GM12878 (cell line): Measurements from ENCODE around the gene KRT6C. TPM values are rescaled to one million over a fixed set of nuclear protein-coding genes. Genes with fewer than 3 reads are reported as not detected.

Experiments
- polyA plus RNA-seq, 11 experiments: library from polyadenylated mRNA; depleted of rRNA in 4 of 11; unstranded in 6 of 11; stranded (reverse) in 5 of 11; fragments of >200 nt; fragmentation: Nextera tagmentation in 4 of 11; fragmentation: Illumina TruSeq in 1 of 11; extraction: Ambion mirVana in 4 of 11; extraction: Trizol in 1 of 11; gene quantifications; 1 replicate in 1 of 11; 2 replicates in 10 of 11; pipeline versions ENCODE4 v1.2.1 to v1.2.3, GENCODE V29; 2011 to 2016; ENCODE audit warnings: inconsistent platforms in 2 of 11, missing spikeins in 2 of 11, low read depth in 1 of 11
- total RNA-seq, 4 experiments: library from RNA; depleted of rRNA in 3 of 4; stranded (reverse); fragments of >200 nt in 3 of 4; fragmentation: Illumina TruSeq in 1 of 4; extraction: Trizol in 1 of 4; gene quantifications; 2 replicates each; pipeline versions ENCODE4 v1.2.1 to v1.2.3, GENCODE V29; 2013 to 2021

KRT6C gene
- total and polyA plus RNA-seq, 10 of the 15 experiments (the other 5 are each of a cell fraction or from before 2014, with no cell fraction given): not detected

Other genes starting within 250 kb of the KRT6C start
Only the 7 nearest of the 18 such genes appear.
- gene KRT84, start 88.2 kb downstream of the KRT6C start, total RNA-seq (2014; rRNA removed): not detected in 2 replicates
- not detected in 2 replicates for gene KRT84, start 88.2 kb downstream of the KRT6C start, total RNA-seq (2014; rRNA removed; fragmentation: Illumina TruSeq; extraction: Trizol)
- not detected in 2 replicates for gene KRT84, start 88.2 kb downstream of the KRT6C start, total RNA-seq (2021)
- not detected in 2 replicates for gene KRT84, start 88.2 kb downstream of the KRT6C start, polyA plus RNA-seq (2011; rRNA removed)
- gene KRT84, start 88.2 kb downstream of the KRT6C start, polyA plus RNA-seq (2014; fragmentation: Illumina TruSeq; extraction: Trizol): not detected in 2 replicates
- gene KRT84, start 88.2 kb downstream of the KRT6C start, polyA plus RNA-seq (2014; fragmentation: Nextera tagmentation; extraction: Ambion mirVana): not detected
- not detected in 2 replicates for gene KRT84, start 88.2 kb downstream of the KRT6C start, polyA plus RNA-seq (2014; rRNA removed)
- not detected for gene KRT84, start 88.2 kb downstream of the KRT6C start, polyA plus RNA-seq (2016; fragmentation: Nextera tagmentation; extraction: Ambion mirVana)
- not detected in 2 replicates for gene KRT82, start 67.5 kb downstream of the KRT6C start, total RNA-seq (2014; rRNA removed)
- gene KRT82, start 67.5 kb downstream of the KRT6C start, total RNA-seq (2014; rRNA removed; fragmentation: Illumina TruSeq; extraction: Trizol): not detected in 2 replicates
- gene KRT82, start 67.5 kb downstream of the KRT6C start, total RNA-seq (2021): not detected in 2 replicates
- not detected in 2 replicates for gene KRT82, start 67.5 kb downstream of the KRT6C start, polyA plus RNA-seq (2011; rRNA removed)
- gene KRT82, start 67.5 kb downstream of the KRT6C start, polyA plus RNA-seq (2014; fragmentation: Illumina TruSeq; extraction: Trizol): not detected in 2 replicates
- not detected for gene KRT82, start 67.5 kb downstream of the KRT6C start, polyA plus RNA-seq (2014; fragmentation: Nextera tagmentation; extraction: Ambion mirVana)
- gene KRT82, start 67.5 kb downstream of the KRT6C start, polyA plus RNA-seq (2014; rRNA removed): not detected in 2 replicates
- not detected for gene KRT82, start 67.5 kb downstream of the KRT6C start, polyA plus RNA-seq (2016; fragmentation: Nextera tagmentation; extraction: Ambion mirVana)
- not detected in 2 replicates for gene KRT75, start 39.4 kb downstream of the KRT6C start, total RNA-seq (2014; rRNA removed)
- not detected in 2 replicates for gene KRT75, start 39.4 kb downstream of the KRT6C start, total RNA-seq (2014; rRNA removed; fragmentation: Illumina TruSeq; extraction: Trizol)
- not detected in 2 replicates for gene KRT75, start 39.4 kb downstream of the KRT6C start, total RNA-seq (2021)
- gene KRT75, start 39.4 kb downstream of the KRT6C start, polyA plus RNA-seq (2011; rRNA removed): not detected in 2 replicates
- not detected in 2 replicates for gene KRT75, start 39.4 kb downstream of the KRT6C start, polyA plus RNA-seq (2014; fragmentation: Illumina TruSeq; extraction: Trizol)
- not detected for gene KRT75, start 39.4 kb downstream of the KRT6C start, polyA plus RNA-seq (2014; fragmentation: Nextera tagmentation; extraction: Ambion mirVana)
- gene KRT75, start 39.4 kb downstream of the KRT6C start, polyA plus RNA-seq (2014; rRNA removed): not detected in 2 replicates
- gene KRT75, start 39.4 kb downstream of the KRT6C start, polyA plus RNA-seq (2016; fragmentation: Nextera tagmentation; extraction: Ambion mirVana): not detected
- gene KRT6B, start 21.7 kb downstream of the KRT6C start, total RNA-seq (2014; rRNA removed): not detected in 2 replicates
- gene KRT6B, start 21.7 kb downstream of the KRT6C start, total RNA-seq (2014; rRNA removed; fragmentation: Illumina TruSeq; extraction: Trizol): not detected in 2 replicates
- gene KRT6B, start 21.7 kb downstream of the KRT6C start, total RNA-seq (2021): not detected in 2 replicates
- 0.07 TPM in 1 of 2 replicates, not detected in the other for gene KRT6B, start 21.7 kb downstream of the KRT6C start, polyA plus RNA-seq (2011; rRNA removed)
- not detected in 2 replicates for gene KRT6B, start 21.7 kb downstream of the KRT6C start, polyA plus RNA-seq (2014; fragmentation: Illumina TruSeq; extraction: Trizol)
- gene KRT6B, start 21.7 kb downstream of the KRT6C start, polyA plus RNA-seq (2014; fragmentation: Nextera tagmentation; extraction: Ambion mirVana): not detected
- gene KRT6B, start 21.7 kb downstream of the KRT6C start, polyA plus RNA-seq (2014; rRNA removed): not detected in 2 replicates
- not detected for gene KRT6B, start 21.7 kb downstream of the KRT6C start, polyA plus RNA-seq (2016; fragmentation: Nextera tagmentation; extraction: Ambion mirVana)
- not detected in 2 replicates for gene KRT6A, start 19.5 kb upstream of the KRT6C start, total RNA-seq (2014; rRNA removed)
- gene KRT6A, start 19.5 kb upstream of the KRT6C start, total RNA-seq (2014; rRNA removed; fragmentation: Illumina TruSeq; extraction: Trizol): not detected in 2 replicates
- not detected in 2 replicates for gene KRT6A, start 19.5 kb upstream of the KRT6C start, total RNA-seq (2021)
- gene KRT6A, start 19.5 kb upstream of the KRT6C start, polyA plus RNA-seq (2011; rRNA removed): 0.16 and 0.96 TPM in 2 replicates
- gene KRT6A, start 19.5 kb upstream of the KRT6C start, polyA plus RNA-seq (2014; fragmentation: Illumina TruSeq; extraction: Trizol): not detected in 2 replicates
- gene KRT6A, start 19.5 kb upstream of the KRT6C start, polyA plus RNA-seq (2014; fragmentation: Nextera tagmentation; extraction: Ambion mirVana): not detected
- gene KRT6A, start 19.5 kb upstream of the KRT6C start, polyA plus RNA-seq (2014; rRNA removed): not detected in 2 replicates
- not detected for gene KRT6A, start 19.5 kb upstream of the KRT6C start, polyA plus RNA-seq (2016; fragmentation: Nextera tagmentation; extraction: Ambion mirVana)
- not detected in 2 replicates for gene KRT5, start 46.6 kb upstream of the KRT6C start, total RNA-seq (2014; rRNA removed)
- not detected in 2 replicates for gene KRT5, start 46.6 kb upstream of the KRT6C start, total RNA-seq (2014; rRNA removed; fragmentation: Illumina TruSeq; extraction: Trizol)
- not detected in 2 replicates for gene KRT5, start 46.6 kb upstream of the KRT6C start, total RNA-seq (2021)
- gene KRT5, start 46.6 kb upstream of the KRT6C start, polyA plus RNA-seq (2011; rRNA removed): 0.23 and 1.6 TPM in 2 replicates
- not detected in 2 replicates for gene KRT5, start 46.6 kb upstream of the KRT6C start, polyA plus RNA-seq (2014; fragmentation: Illumina TruSeq; extraction: Trizol)
- not detected for gene KRT5, start 46.6 kb upstream of the KRT6C start, polyA plus RNA-seq (2014; fragmentation: Nextera tagmentation; extraction: Ambion mirVana)
- gene KRT5, start 46.6 kb upstream of the KRT6C start, polyA plus RNA-seq (2014; rRNA removed): not detected in 2 replicates
- gene KRT5, start 46.6 kb upstream of the KRT6C start, polyA plus RNA-seq (2016; fragmentation: Nextera tagmentation; extraction: Ambion mirVana): not detected
- gene KRT71, start 79.3 kb upstream of the KRT6C start, total RNA-seq (2014; rRNA removed): not detected in 2 replicates
- not detected in 2 replicates for gene KRT71, start 79.3 kb upstream of the KRT6C start, total RNA-seq (2014; rRNA removed; fragmentation: Illumina TruSeq; extraction: Trizol)
- gene KRT71, start 79.3 kb upstream of the KRT6C start, total RNA-seq (2021): not detected in 2 replicates
- gene KRT71, start 79.3 kb upstream of the KRT6C start, polyA plus RNA-seq (2011; rRNA removed): not detected in 2 replicates
- not detected in 2 replicates for gene KRT71, start 79.3 kb upstream of the KRT6C start, polyA plus RNA-seq (2014; fragmentation: Illumina TruSeq; extraction: Trizol)
- not detected for gene KRT71, start 79.3 kb upstream of the KRT6C start, polyA plus RNA-seq (2014; fragmentation: Nextera tagmentation; extraction: Ambion mirVana)
- not detected in 2 replicates for gene KRT71, start 79.3 kb upstream of the KRT6C start, polyA plus RNA-seq (2014; rRNA removed)
- gene KRT71, start 79.3 kb upstream of the KRT6C start, polyA plus RNA-seq (2016; fragmentation: Nextera tagmentation; extraction: Ambion mirVana): not detected